Mesendoderm (in vitro differentiated cells): Measurements from ENCODE around the gene MACROD2.

Experiments used
- DNase-seq: peaks from one replicate; pipeline ENCODE4 v3.0.0; 2013
- H2AK5ac ChIP-seq: 2 replicates; pipeline ENCODE4 v1.6.1; 2013; ENCODE audit warnings: low read length, inconsistent platforms
- H2BK120ac ChIP-seq: 2 replicates; pipeline ENCODE4 v1.6.1; 2013; ENCODE audit warnings: low read depth, mild to moderate bottlenecking, low read length, moderate library complexity, mixed read lengths
- H2BK15ac ChIP-seq: replicated peaks from 2 replicates; pipeline ENCODE4 v1.6.1; 2013; ENCODE audit warnings: low read depth, mild to moderate bottlenecking, moderate library complexity
- H2BK5ac ChIP-seq: 2 replicates; pipeline ENCODE4 v1.6.1; 2013; ENCODE audit warnings: low read length, inconsistent platforms
- H3K18ac ChIP-seq: 2 replicates; pipeline ENCODE4 v1.6.1; 2013; ENCODE audit warnings: mild to moderate bottlenecking, low read length, mixed read lengths
- H3K23ac ChIP-seq: one replicate; pipeline ENCODE4 v1.6.1; 2013; ENCODE audit warnings: low read length
- H3K27ac ChIP-seq: 2 replicates; pipeline ENCODE4 v1.5.1; 2013; ENCODE audit warnings: low read depth, mild to moderate bottlenecking, inconsistent platforms, low read length, moderate library complexity
- H3K27me3 ChIP-seq: 2 replicates; pipeline ENCODE4 v1.6.1; 2013; ENCODE audit warnings: low read length, control low read depth, mild to moderate bottlenecking, inconsistent platforms; ENCODE audit not compliant: insufficient read depth, poor library complexity
- H3K36me3 ChIP-seq: 2 replicates; pipeline ENCODE4 v1.6.1; 2013; ENCODE audit warnings: low read length, inconsistent platforms; ENCODE audit not compliant: control insufficient read depth, insufficient read depth
- H3K4ac ChIP-seq: one replicate; pipeline ENCODE4 v1.6.1; 2013; ENCODE audit warnings: low read depth, mild to moderate bottlenecking, low read length, moderate library complexity
- H3K4me1 ChIP-seq: 2 replicates; pipeline ENCODE4 v1.6.1; 2013; ENCODE audit warnings: low read depth, low read length, inconsistent platforms; ENCODE audit not compliant: control insufficient read depth
- H3K4me2 ChIP-seq: 2 replicates; pipeline ENCODE4 v1.6.1; 2013; ENCODE audit warnings: low read length
- H3K4me3 ChIP-seq: 2 replicates; pipeline ENCODE4 v1.5.1; 2013; ENCODE audit warnings: mild to moderate bottlenecking, low read length
- H3K56ac ChIP-seq: one replicate; pipeline ENCODE4 v1.6.1; 2013; ENCODE audit warnings: low read length
- H3K79me1 ChIP-seq: 2 replicates; pipeline ENCODE4 v1.6.1; 2013; ENCODE audit warnings: low read length, inconsistent platforms
- H3K79me2 ChIP-seq: 2 replicates; pipeline ENCODE4 v1.6.1; 2013; ENCODE audit warnings: mild to moderate bottlenecking, low read length; ENCODE audit not compliant: control insufficient read depth, insufficient read depth
- H3K9ac ChIP-seq: 2 replicates; pipeline ENCODE4 v1.6.1; 2013; ENCODE audit warnings: low read length, inconsistent platforms
- H4K5ac ChIP-seq: one replicate; pipeline ENCODE4 v1.6.1; 2013; ENCODE audit warnings: low read length
- H4K8ac ChIP-seq: one replicate; pipeline ENCODE4 v1.6.1; 2013; ENCODE audit warnings: low read depth, mild to moderate bottlenecking, control low read depth, low read length, moderate library complexity
- WGBS: extraction: QIAGEN DNeasy Blood & Tissue Kit; methylation state at CpG from one replicate; pipeline ENCODE4 v1.1.7; 2013; ENCODE audit warnings: low lambda C conversion rate, missing lambda C conversion rate; ENCODE audit not compliant: insufficient coverage; ENCODE audit errors: extremely low coverage; 5-methylcytosine and 5-hydroxymethylcytosine counted together

Gene MACROD2

DNA sequence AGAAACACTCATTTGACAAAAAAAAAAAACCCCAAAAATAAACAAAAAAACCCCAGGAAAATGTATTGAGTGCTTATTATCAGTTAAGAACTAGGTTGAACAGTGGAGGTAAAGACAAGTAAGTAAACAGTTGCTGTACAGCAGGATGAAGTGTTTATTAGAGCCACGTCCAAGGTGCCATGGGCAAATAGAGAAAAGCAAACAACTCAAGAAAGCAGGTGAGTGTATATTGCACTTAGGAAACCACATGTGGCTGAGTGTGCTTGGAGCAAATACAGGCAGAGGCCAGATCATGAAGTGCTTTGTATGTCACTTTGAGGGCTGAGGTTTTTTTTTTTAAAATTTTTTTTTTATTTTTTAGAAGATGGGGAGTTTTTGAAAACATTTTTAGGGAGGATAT lies 98.3 kb downstream of the MACROD2 start:
- no CpG with 5 or more reads among the region's 1 CpG for WGBS
- H4K5ac ChIP-seq: no peak overlapping the region

DNA sequence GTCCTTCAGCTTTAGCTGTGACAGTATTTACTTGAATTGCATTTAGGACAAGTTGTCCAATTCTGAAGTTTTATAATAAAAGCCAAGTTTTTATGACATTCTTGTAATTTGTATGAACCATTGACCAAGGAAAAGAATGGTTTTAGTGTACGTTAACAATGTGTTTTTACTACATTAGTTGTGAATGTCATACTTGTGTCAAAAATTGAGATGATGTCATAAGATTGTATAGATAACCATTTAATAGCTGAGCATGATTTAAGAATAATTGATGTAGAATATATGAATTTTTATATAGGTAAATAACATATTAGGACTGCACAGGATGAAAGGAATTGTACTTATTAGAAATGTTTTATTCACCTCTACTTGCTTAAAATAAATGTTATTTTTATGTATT lies 102.9 kb downstream of the MACROD2 start:
- H4K8ac ChIP-seq: no peak overlapping the region
- H2BK5ac ChIP-seq: no peak overlapping the region
- no peak overlapping the region for H3K4ac ChIP-seq
- no peak for DNase-seq
- H3K79me2 ChIP-seq: no peaks in the 10 kb centered on the region
- no peak overlapping the region for H3K4me2 ChIP-seq
- no peak overlapping the region for H3K9ac ChIP-seq
- no peak overlapping the region for H3K56ac ChIP-seq
- H3K79me1 ChIP-seq: no peaks in the 10 kb centered on the region
- no peak overlapping the region for H3K18ac ChIP-seq
- WGBS: no CpG with 5 or more reads among the region's 1 CpG
- H3K36me3 ChIP-seq: no peaks in the 10 kb centered on the region
- H3K27me3 ChIP-seq: no peaks in the 10 kb centered on the region
- no peak overlapping the region for H3K4me3 ChIP-seq
- no peak overlapping the region for H2BK15ac ChIP-seq
- H3K23ac ChIP-seq: no peak overlapping the region
- no peak overlapping the region for H3K27ac ChIP-seq
- H2BK120ac ChIP-seq: no peak overlapping the region
- no peak overlapping the region for H2AK5ac ChIP-seq
- H4K5ac ChIP-seq: no peak overlapping the region
- no peaks in the 10 kb centered on the region for H3K4me1 ChIP-seq

More for the DNA sequence above, 98.3 kb downstream of the MACROD2 start:
- H3K27ac ChIP-seq: no peak overlapping the region
- no peak overlapping the region for H3K18ac ChIP-seq
- no peak overlapping the region for H3K9ac ChIP-seq
- no peak overlapping the region for H2BK5ac ChIP-seq
- H3K4ac ChIP-seq: no peak overlapping the region
- H3K56ac ChIP-seq: no peak overlapping the region
- H3K36me3 ChIP-seq: no peaks in the 10 kb centered on the region
- no peak overlapping the region for H4K8ac ChIP-seq
- H3K27me3 ChIP-seq: no peaks in the 10 kb centered on the region
- H3K4me2 ChIP-seq: no peak overlapping the region
- no peaks in the 10 kb centered on the region for H3K79me1 ChIP-seq
- no peak overlapping the region for H2BK15ac ChIP-seq
- H2BK120ac ChIP-seq: no peak overlapping the region
- H3K4me1 ChIP-seq: no peaks in the 10 kb centered on the region
- H3K79me2 ChIP-seq: no peaks in the 10 kb centered on the region
- DNase-seq: no peak
- H2AK5ac ChIP-seq: no peak overlapping the region
- no peak overlapping the region for H3K4me3 ChIP-seq
- no peak overlapping the region for H3K23ac ChIP-seq

DNA sequence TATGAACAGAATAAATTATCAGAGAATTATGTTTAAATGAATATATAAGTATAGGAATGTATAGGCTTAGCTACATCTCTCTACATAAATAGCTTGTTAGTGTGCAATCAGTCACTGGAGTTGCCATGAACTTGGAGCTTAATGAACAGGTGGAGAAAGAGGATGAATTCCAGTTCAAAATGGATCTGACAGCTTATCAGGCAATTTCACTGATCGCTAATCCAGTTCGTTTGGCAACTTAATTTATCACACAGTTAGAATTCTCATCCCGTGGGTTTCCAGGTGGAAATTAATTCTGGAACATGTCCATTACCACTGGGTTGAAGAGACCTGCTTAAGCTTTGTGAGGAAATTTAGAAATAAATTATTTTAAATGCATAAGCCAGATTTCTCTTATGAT lies 118.1 kb downstream of the MACROD2 start:
- Histone ChIP-seq H3K79me1 (no peaks in the 10 kb centered on the region), H3K18ac (no peak overlapping the region), H2BK5ac (no peak overlapping the region), H2BK120ac (no peak overlapping the region), H3K27me3 (no peaks in the 10 kb centered on the region), H3K4me1 (no peaks in the 10 kb centered on the region), H3K56ac (no peak overlapping the region), H3K4me2 (no peak overlapping the region), H4K8ac (no peak overlapping the region), H3K27ac (no peak overlapping the region), H2BK15ac (no peak overlapping the region), H2AK5ac (no peak overlapping the region), H4K5ac (no peak overlapping the region), H3K36me3 (no peaks in the 10 kb centered on the region), H3K79me2 (no peaks in the 10 kb centered on the region), H3K4me3 (no peak overlapping the region), H3K4ac (no peak overlapping the region), H3K23ac (no peak overlapping the region), H3K9ac (no peak overlapping the region)
- no CpG with 5 or more reads among the region's 3 CpGs for WGBS
- no peak for DNase-seq

DNA sequence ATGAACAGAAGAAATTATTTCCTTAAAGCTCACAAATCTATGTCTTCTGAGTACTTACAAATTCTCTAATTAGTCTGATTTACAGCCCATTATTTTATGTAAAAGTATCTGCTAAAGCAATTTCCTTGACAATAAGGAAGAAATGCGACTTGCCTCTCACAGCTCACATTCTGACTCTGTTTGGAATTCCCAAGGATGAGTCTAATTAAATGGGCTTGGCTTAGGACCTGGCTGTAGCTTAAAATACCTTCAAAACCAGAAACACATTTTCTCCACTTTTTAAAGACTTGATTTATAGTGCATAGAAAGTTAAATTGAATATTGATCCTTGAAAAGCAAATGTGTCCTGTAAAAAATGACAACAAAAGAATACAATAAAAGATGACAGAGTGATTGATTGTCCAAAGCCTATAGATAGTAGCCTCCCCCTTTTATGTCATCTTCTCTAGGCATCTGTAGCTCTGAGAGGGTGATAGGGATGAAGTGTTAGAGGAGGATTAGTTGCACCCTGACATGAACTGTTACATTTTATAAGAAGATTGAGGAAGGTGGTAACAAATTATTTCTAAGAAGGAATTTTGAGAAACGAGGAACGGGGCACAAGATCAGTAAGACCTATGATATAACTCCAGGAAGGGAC lies 118.9 kb downstream of the MACROD2 start:
- Histone ChIP-seq H4K8ac (no peak overlapping the region), H3K9ac (no peak overlapping the region), H3K18ac (no peak overlapping the region), H2AK5ac (no peak overlapping the region), H2BK15ac (no peak overlapping the region), H4K5ac (no peak overlapping the region), H3K4me3 (no peak overlapping the region), H3K4ac (no peak overlapping the region), H3K27me3 (no peaks in the 10 kb centered on the region), H3K4me2 (no peak overlapping the region), H2BK120ac (no peak overlapping the region), H3K36me3 (no peaks in the 10 kb centered on the region), H3K23ac (no peak overlapping the region), H3K27ac (no peak overlapping the region), H2BK5ac (no peak overlapping the region), H3K4me1 (no peaks in the 10 kb centered on the region), H3K79me1 (no peaks in the 10 kb centered on the region), H3K79me2 (no peaks in the 10 kb centered on the region), H3K56ac (no peak overlapping the region)
- WGBS: no CpG with 5 or more reads among the region's 3 CpGs
- no peak for DNase-seq

DNA sequence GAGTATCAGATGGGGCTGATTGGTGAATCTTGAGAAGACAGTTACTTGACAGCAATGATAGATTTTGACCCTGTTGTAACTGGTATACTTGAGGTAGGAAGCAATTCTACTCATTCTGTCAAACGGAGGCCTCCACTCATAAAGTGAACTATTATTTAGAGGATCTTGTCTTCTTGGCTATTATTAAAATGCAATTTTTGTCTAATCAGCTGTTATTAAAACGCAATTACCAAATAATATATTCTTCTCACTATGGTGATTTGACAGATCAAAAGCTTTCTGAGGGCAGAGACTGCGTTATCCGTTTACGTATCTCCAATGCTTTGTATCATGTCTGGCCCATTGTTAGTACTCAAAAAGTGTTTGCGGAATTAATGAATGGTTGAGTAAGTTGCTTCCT lies 120.7 kb downstream of the MACROD2 start:
- Histone ChIP-seq H2BK120ac (no peak overlapping the region), H3K36me3 (no peaks in the 10 kb centered on the region), H3K9ac (no peak overlapping the region), H2BK15ac (no peak overlapping the region), H3K4me1 (no peaks in the 10 kb centered on the region), H3K4ac (no peak overlapping the region), H3K79me2 (no peaks in the 10 kb centered on the region), H3K23ac (no peak overlapping the region), H4K5ac (no peak overlapping the region), H3K4me2 (no peak overlapping the region), H3K79me1 (no peaks in the 10 kb centered on the region), H3K56ac (no peak overlapping the region), H3K4me3 (no peak overlapping the region), H2AK5ac (no peak overlapping the region), H4K8ac (no peak overlapping the region), H3K27me3 (no peaks in the 10 kb centered on the region), H3K27ac (no peak overlapping the region), H3K18ac (no peak overlapping the region), H2BK5ac (no peak overlapping the region)
- 100% methylated on average over 1 of the region's 6 CpGs for WGBS
- DNase-seq: no peak

DNA sequence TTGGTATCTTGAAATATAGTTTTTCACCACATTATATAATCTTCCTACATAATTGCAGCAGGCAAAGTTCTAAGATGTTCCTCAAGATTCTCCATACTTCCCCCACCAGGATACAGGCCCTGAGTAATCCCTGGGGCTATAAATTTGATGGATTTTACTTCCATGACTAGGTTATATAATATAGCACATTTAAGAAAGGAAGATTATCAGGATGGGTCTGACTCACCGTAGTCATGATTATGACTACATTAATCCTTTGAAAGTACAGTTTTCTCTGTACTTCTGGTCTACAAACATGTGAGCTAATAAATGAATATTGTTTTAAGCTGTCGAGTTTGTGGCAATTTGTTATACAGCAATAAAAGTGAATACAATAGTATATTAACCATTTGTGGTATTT lies 122.5 kb downstream of the MACROD2 start:
- no CpG with 5 or more reads among the region's 2 CpGs for WGBS

More for the DNA sequence above, 122.5 kb downstream of the MACROD2 start:
- H3K4me1 ChIP-seq: no peaks in the 10 kb centered on the region
- no peaks in the 10 kb centered on the region for H3K27me3 ChIP-seq
- DNase-seq: no peak
- H3K79me1 ChIP-seq: no peaks in the 10 kb centered on the region
- no peak overlapping the region for H3K4ac ChIP-seq
- no peak overlapping the region for H4K8ac ChIP-seq
- H2BK120ac ChIP-seq: no peak overlapping the region
- H3K36me3 ChIP-seq: no peaks in the 10 kb centered on the region
- H3K4me2 ChIP-seq: no peak overlapping the region
- H3K56ac ChIP-seq: no peak overlapping the region
- H2AK5ac ChIP-seq: no peak overlapping the region
- H2BK5ac ChIP-seq: no peak overlapping the region
- no peak overlapping the region for H3K4me3 ChIP-seq
- no peak overlapping the region for H3K18ac ChIP-seq
- no peak overlapping the region for H3K23ac ChIP-seq
- no peak overlapping the region for H2BK15ac ChIP-seq
- no peak overlapping the region for H4K5ac ChIP-seq
- H3K27ac ChIP-seq: no peak overlapping the region
- H3K79me2 ChIP-seq: no peaks in the 10 kb centered on the region
- H3K9ac ChIP-seq: no peak overlapping the region
